ENCODE measurements around the gene PLA2G2A.
"Not testable (repeated sequence)": the region's sequence is repeated elsewhere in the genome, so short reads cannot be mapped to it uniquely, and the experiment has no call there.

PLA2G2A gene

GRCh38 chr1:19973616-19974015, 5.8 kb downstream of the PLA2G2A start:
- no peak for DNase-seq (ENCODE audit: low spot score)

- DNase-seq (ENCODE audit: low spot score), result no peak
These were observed 7.8 kb downstream of the PLA2G2A start for GRCh38 chr1:19971664-19972063.

- no peak for DNase-seq (ENCODE audit: low spot score)
These were observed 9.3 kb downstream of the PLA2G2A start for GRCh38 chr1:19969898-19970660.

DNA sequence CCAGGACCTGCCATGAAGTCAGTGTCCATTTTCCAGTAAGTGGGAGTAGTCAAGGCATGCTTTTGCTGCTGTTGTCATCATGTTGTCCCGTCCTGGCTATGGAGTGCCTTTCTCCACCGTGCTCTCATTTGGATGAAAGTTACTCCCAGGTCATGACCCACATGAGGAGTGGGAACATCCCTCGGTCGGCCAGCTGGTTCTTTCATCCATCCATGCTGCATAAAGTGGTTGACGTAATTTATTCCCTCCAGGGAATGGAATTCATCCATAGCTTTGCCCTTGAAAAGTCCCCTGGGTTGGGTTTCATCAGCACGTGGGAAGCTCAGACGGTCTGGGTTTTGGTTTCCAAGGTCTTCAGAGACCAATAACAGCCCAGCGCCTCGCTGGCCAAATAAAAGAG, 11.6 kb downstream of the PLA2G2A start:
- DNase-seq (ENCODE audit: low spot score), result no peak

DNA sequence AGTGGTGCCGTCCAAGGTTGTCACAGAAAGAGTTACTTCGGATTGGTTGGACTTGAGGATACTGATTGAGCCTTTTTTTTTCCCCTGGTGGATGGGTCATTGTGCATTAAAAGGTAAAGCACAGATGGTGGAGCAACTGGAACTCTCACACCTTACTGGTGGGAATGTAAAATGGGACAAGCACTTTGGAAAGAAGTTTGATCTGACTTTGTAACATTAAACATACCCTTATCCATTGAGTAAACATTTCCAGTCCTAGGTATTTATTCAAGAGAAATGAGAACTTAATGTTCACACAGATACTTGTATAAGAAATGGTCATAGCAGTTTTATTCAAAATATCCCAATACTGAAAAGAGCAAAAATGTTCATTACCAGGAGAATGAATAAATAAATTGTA, 14.9 kb downstream of the PLA2G2A start:
- no peak for DNase-seq (ENCODE audit: low spot score)

GRCh38 chr1:19963636-19964035, 15.8 kb downstream of the PLA2G2A start:
- DNase-seq (ENCODE audit: low spot score), result no peak

DNA sequence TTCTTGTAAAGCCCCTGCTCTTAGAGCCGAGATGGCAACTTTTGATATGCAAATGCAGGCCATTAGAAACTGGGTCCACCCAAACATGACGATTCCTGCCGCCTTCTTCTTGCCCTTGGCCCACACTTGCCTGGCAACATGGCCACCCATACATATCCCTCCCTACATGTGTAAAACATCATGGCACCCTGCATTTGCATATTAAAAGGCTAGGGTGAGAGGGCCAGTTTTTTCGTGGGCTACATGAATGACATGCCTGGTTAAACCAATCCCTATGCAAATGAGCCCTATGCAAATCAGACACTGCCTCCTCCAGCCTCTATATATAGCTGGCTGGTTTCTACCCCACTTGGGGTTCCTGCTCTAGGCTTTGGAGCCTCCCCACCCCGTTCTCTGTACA, 18.8 kb downstream of the PLA2G2A start:
- DNase-seq (ENCODE audit: low spot score), result no peak

- no peak for DNase-seq (ENCODE audit: low spot score)
These were observed 21.6 kb downstream of the PLA2G2A start for GRCh38 chr1:19957779-19958178.

- no peak for DNase-seq (ENCODE audit: low spot score)
These were observed 23.8 kb downstream of the PLA2G2A start for GRCh38 chr1:19955534-19956170.

DNA sequence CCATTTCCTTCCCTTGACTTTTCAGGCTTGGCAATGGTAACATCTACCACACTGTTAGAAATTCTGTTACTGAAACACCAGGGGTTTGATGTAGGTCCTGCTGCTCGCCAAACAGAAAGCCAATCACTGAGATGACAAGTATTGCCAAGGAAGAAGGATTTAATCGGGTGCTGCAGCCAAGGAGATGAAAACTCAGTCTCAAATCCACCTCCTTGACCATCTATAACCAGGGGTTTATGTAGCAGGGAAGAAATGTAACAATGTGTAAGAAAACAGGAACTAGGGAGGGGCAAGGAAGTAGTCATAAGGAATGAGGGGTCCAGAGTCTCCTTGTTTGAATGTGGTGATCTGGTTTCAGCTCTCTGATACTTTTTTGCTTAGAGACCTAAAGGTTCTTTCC, 25.4 kb downstream of the PLA2G2A start:
- no peak for DNase-seq (ENCODE audit: low spot score)

- DNase-seq (ENCODE audit: low spot score), result peak; percentile 57
These were observed 30.4 kb downstream of the PLA2G2A start for GRCh38 chr1:19949016-19949415.

DNA sequence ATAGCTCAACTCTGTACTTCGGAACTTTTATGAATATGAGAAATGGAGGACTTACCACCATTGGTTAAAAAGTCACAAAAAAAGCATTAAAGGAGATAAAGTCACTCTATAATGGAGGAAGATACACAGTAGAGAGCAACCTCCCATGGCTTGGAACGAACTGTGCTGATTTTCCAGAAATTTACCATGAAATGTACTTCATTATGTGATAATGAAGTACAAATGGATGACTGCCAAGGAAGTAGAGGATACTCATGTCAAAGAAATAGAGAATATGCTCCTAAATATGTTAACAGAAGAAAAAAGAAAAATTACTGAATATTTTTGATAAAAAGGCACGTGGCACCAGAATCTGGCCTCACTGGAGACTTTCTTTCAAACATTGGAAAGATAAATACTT, 32.4 kb downstream of the PLA2G2A start:
- no peak for DNase-seq (ENCODE audit: low spot score)

GRCh38 chr1:19946331-19946751, 33.1 kb downstream of the PLA2G2A start:
- no peak for DNase-seq (ENCODE audit: low spot score)

- no peak for DNase-seq (ENCODE audit: low spot score)
These were observed 33.5 kb downstream of the PLA2G2A start for GRCh38 chr1:19945914-19946313.

- no peak for DNase-seq (ENCODE audit: low spot score)
These were observed 36.8 kb downstream of the PLA2G2A start for GRCh38 chr1:19942657-19943056.

DNA sequence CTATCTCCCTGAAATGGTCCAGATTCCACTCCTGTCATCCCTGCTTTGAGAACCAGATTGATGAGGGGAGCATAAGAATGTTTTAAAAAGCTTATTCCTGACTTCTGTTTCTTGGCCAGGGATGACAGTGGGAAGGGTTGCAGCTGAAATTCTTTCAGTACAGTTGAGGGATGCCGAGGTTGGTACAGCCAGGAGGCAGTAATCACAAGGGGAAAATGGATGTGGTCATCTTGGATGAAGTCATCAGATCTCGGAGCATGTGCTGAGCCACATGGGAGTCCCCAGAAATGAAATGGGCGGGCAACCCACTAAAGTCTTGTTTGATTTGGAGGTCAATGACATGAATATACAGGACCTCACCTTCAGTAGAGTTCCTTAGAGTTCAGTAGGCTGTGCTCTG, 37.3 kb downstream of the PLA2G2A start:
- no peak for DNase-seq (ENCODE audit: low spot score)

DNA sequence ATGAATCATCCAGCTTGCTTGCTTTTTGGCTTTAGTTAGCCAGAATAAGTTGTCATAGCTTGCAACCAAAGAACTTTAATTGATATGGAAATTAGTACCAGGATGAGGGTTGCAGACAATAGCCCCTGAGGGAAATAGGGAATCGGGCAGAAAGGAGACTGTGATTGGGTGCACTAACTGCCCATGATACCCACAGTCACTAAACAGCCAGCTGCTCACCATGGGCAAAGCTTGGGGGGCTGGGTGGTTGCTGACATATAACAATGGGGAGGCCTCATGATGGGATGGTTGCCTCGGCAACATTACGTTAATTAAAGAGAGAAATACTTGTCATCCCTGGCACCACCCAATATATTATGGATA, 38.2 kb downstream of the PLA2G2A start:
- no peak for DNase-seq (ENCODE audit: low spot score)

DNA sequence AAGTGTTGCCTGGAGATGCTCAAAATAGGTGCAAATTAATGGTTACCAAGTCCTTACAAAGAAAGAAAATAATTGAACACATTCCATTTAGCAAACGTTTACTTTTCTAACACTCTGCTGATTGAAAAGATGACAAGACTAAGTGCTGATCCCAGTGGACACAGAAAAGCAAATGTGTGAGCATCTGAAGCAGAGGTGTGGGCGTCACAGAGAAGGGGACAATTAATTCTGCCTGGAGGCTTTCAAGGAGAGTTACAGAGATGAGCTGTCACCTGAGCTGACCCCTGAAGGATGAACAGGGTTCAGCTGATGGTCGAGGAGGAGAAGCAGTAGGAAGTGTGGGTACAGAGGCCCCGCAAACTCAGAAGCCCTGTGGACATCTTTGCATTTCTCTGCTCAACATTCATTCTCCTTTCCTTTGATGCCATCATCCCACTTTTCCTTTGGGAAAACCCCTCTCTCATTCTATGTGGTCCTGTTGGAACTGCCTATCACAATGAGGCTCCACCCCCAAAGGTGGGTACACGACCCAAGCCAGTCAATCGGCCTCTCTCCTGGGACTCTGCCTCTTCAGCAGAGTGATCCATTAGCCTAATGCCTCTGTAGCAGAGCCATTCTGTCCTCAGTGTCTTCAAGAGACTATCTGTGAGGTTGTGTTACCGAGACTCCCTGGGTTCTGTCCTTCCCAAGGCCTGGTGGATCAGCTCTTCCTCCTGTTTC, 38.8 kb downstream of the PLA2G2A start:
- DNase-seq (ENCODE audit: low spot score), result no peak

GRCh38 chr1:19938472-19938871, 40.9 kb downstream of the PLA2G2A start:
- no peak for DNase-seq (ENCODE audit: low spot score)

DNA sequence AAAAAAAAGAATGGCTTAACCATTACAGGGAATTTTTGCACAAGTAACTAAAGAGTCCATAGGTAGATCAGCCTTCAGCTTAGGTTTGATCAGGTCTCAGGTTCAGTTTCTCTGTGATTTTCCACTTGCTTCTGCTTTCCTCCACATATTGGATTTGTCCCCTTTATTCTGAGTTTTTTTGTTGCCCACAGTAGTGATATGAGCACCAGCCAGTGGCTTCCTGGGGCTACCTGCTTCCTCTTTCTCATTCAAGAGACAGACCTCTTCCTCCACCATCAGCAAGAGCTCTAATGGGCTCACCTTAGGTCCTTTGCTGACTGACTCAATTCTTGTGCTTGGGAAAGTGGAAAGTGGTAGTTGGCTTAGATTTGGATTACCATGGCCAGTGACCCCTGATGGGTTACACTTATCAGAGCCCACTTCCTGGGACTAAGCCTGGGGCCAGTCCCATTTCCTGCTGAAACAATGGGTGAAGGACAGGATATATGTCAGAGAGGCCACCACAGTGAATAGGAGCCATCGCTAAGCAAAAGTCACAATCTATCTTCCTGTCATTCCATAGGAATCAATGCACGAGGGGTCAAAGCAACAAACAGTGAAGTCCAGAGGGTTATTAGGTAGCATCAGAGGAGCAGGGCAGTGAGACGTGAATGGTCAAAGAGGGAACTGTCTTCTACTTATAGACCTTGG, 43.2 kb downstream of the PLA2G2A start:
- DNase-seq (ENCODE audit: low spot score), result no peak

GRCh38 chr1:19934336-19934735, 45.1 kb downstream of the PLA2G2A start:
- DNase-seq (ENCODE audit: low spot score), result no peak

DNA sequence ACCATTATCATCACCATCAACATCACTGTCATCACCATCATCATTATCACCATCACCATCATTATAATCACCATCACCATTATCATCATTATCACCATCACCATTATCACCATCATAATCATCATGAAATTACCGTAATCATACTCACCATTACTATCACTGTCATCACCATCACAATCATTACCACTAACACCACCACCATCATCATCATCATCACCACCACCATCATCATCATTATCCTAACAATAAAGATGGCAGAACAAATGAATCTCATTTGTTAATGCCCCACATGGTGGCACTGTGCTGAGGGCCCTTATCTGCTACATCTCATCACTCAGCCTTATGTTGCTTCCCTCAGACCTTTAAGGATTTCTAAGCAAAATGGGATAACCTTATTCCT, 46.6 kb downstream of the PLA2G2A start:
- no peak for DNase-seq (ENCODE audit: low spot score)

- not testable (repeated sequence) for DNase-seq (ENCODE audit: low spot score)
These were observed 52.3 kb downstream of the PLA2G2A start for GRCh38 chr1:19927130-19927421.
